ENCODE measurements around the gene PGAP6. TPM values are rescaled to one million over a fixed set of nuclear protein-coding genes. Genes with fewer than 3 reads are reported as not detected.
A peak's percentile ranks its signal among the peaks of the same experiment; 100 is the strongest.

Gene PGAP6
- polyA plus RNA-seq, 3 donors from 2014 or later: 16.0 to 35.9 (median 23.7) TPM

GRCh38 chr16:372302-372983 is 9.3 kb downstream of the PGAP6 start:
- Mint-ChIP-seq H3K9me3 (no peaks in the 10 kb centered on the region), H3K27ac (no peak overlapping the region), H3K4me1 (peaks cover 12 to 17% of the 10 kb centered on the region in 2 donors), H3K36me3 (peaks cover 0 to 3% (median 3%) of the 10 kb centered on the region in 3 donors), H3K4me3 (no peak overlapping the region), H3K27me3 (ENCODE audit: low read depth in 3 of 3) (peaks cover 0 to 3% (median 0%) of the 10 kb centered on the region in 3 donors)
- no peak for DNase-seq

GRCh38 chr16:371515-372301 is 10.1 kb downstream of the PGAP6 start:
- H3K27ac Mint-ChIP-seq: peak overlapping the region in 2 of 6 donors; percentile 53 to 80
- no peak for DNase-seq
- H3K4me3 Mint-ChIP-seq: no peak overlapping the region
- H3K9me3 Mint-ChIP-seq: no peaks in the 10 kb centered on the region
- H3K36me3 Mint-ChIP-seq: peaks cover 0 to 9% (median 7%) of the 10 kb centered on the region in 3 donors
- peaks cover 0 to 3% (median 0%) of the 10 kb centered on the region in 3 donors for H3K27me3 Mint-ChIP-seq (ENCODE audit: low read depth in 3 of 3)
- H3K4me1 Mint-ChIP-seq: peaks cover 12 to 17% of the 10 kb centered on the region in 2 donors

DNA sequence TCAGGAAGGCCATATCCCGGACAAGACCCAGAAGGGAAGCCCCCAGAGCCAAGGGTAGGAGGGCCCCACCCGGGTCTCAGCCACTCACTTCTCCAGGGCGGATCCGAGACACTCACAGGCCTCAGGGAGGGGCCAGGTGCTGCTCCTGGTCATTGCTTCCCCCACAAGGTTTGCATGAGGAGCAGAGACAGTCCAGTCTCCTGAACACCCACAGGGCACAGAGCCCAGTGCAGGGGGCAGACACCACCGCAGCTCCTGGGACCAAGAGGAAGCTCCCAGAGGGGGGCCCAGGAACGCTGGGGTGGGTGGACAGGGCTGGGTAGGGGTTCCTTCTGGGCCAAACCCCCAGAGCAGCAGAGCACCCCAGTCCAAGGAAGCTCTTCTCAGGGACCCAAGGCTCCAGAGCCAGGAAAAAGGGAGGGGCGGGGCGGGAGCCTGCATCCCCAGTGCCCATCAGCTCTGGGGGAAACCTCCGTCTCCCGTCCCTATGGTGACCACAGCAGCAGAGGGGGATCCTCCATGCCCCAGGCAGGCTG is 10.7 kb downstream of the PGAP6 start:
- peak overlapping the region; percentile 80 to 94 (median 86) for H3K27ac Mint-ChIP-seq
- H3K27me3 Mint-ChIP-seq (ENCODE audit: low read depth in 3 of 3): peaks cover 0 to 3% (median 0%) of the 10 kb centered on the region in 3 donors
- peak overlapping the region; percentile 85 to 95 (median 89) for H3K4me3 Mint-ChIP-seq
- no peak for DNase-seq
- peaks cover 0 to 10% (median 7%) of the 10 kb centered on the region in 3 donors for H3K36me3 Mint-ChIP-seq
- H3K4me1 Mint-ChIP-seq: peaks cover 12 to 17% of the 10 kb centered on the region in 2 donors
- H3K9me3 Mint-ChIP-seq: no peaks in the 10 kb centered on the region

- H3K27ac Mint-ChIP-seq: peak within 1 kb of the TSS; percentile 80 to 94 (median 86)
- H3K27me3 Mint-ChIP-seq (ENCODE audit: low read depth in 3 of 3): peaks cover 0 to 3% (median 0%) of the 10 kb centered on the region in 3 donors
- H3K36me3 Mint-ChIP-seq: peaks cover 0 to 10% (median 7%) of the 10 kb centered on the region in 3 donors
- H3K4me1 Mint-ChIP-seq: peaks cover 12 to 17% of the 10 kb centered on the region in 2 donors
- peak within 1 kb of the TSS; percentile 85 to 95 (median 89) for H3K4me3 Mint-ChIP-seq
- peak; percentile 88 to 92 (median 91) for DNase-seq
- H3K9me3 Mint-ChIP-seq: no peaks in the 10 kb centered on the region
Observed at GRCh38 chr16:370443-370842, 11.3 kb downstream of the PGAP6 start, which contains the start of gene MRPL28. TSS of gene MRPL28 (minus strand) at chr16:370538. CDS start at chr16:370218, 320 bp downstream.

DNA sequence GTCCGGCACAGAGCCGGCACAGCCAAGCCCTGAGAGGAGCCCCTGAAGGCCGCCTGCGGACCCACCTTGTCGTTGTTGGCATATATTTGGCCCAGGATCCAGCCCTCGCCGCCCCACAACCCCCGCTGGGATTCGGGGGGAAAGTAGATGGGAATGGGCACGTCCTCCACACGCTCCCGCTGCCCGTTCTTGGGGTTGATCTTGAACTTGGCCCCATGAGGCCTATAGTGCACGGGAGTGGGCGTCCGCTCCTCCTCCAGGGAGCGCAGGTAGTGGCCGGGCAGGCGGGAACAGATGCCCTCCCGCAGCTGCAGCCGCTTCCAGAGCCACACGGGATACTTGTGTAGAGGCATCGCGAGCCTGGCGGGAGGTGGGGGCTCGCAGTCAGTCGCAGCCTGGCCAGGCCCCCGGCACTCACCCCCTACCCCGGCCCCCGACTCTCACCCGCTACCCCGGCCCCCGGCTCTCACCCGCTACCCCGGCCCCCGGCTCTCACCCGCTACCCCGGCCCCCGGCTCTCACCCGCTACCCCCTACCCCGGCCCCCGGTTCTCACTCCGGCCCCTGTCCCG is 11.8 kb downstream of the PGAP6 start:
- H3K27me3 Mint-ChIP-seq (ENCODE audit: low read depth in 3 of 3): peaks cover 0 to 3% (median 0%) of the 10 kb centered on the region in 3 donors
- peak overlapping the region; percentile 21 to 88 (median 73) for H3K4me3 Mint-ChIP-seq
- peak overlapping the region in 1 of 6 donors; percentile 88 for H3K27ac Mint-ChIP-seq
- peaks cover 0 to 10% (median 7%) of the 10 kb centered on the region in 3 donors for H3K36me3 Mint-ChIP-seq
- H3K4me1 Mint-ChIP-seq: peaks cover 12 to 17% of the 10 kb centered on the region in 2 donors
- H3K9me3 Mint-ChIP-seq: no peaks in the 10 kb centered on the region
- no peak for DNase-seq

- H3K36me3 Mint-ChIP-seq: peaks cover 0 to 10% (median 7%) of the 10 kb centered on the region in 3 donors
- no peaks in the 10 kb centered on the region for H3K9me3 Mint-ChIP-seq
- H3K27me3 Mint-ChIP-seq (ENCODE audit: low read depth in 3 of 3): peaks cover 0 to 3% (median 0%) of the 10 kb centered on the region in 3 donors
- H3K27ac Mint-ChIP-seq: no peak overlapping the region
- peaks cover 12 to 17% of the 10 kb centered on the region in 2 donors for H3K4me1 Mint-ChIP-seq
- peak overlapping the region; percentile 48 to 73 (median 60) for H3K4me3 Mint-ChIP-seq
- no peak for DNase-seq
Observed at GRCh38 chr16:369275-369865, 12.4 kb downstream of the PGAP6 start.

GRCh38 chr16:368388-369158 is 13.2 kb downstream of the PGAP6 start:
- Mint-ChIP-seq H3K27me3 (ENCODE audit: low read depth in 3 of 3) (peaks cover 0 to 3% (median 0%) of the 10 kb centered on the region in 3 donors), H3K4me1 (peaks cover 12 to 17% of the 10 kb centered on the region in 2 donors), H3K36me3 (peaks cover 0 to 10% (median 7%) of the 10 kb centered on the region in 3 donors), H3K4me3 (peak overlapping the region in 2 of 5 donors; percentile 60 to 69), H3K9me3 (no peaks in the 10 kb centered on the region), H3K27ac (no peak overlapping the region)
- DNase-seq: no peak

GRCh38 chr16:367333-367903 is 14.4 kb downstream of the PGAP6 start:
- DNase-seq: no peak
- no peaks in the 10 kb centered on the region for H3K9me3 Mint-ChIP-seq
- peak overlapping the region in 1 of 6 donors; percentile 66 for H3K27ac Mint-ChIP-seq
- peak overlapping the region in 1 of 5 donors; percentile 11 for H3K4me3 Mint-ChIP-seq
- peaks cover 13 to 17% of the 10 kb centered on the region in 2 donors for H3K4me1 Mint-ChIP-seq
- H3K27me3 Mint-ChIP-seq (ENCODE audit: low read depth in 3 of 3): peaks cover 1 to 2% (median 2%) of the 10 kb centered on the region in 3 donors
- peaks cover 0 to 10% (median 7%) of the 10 kb centered on the region in 3 donors for H3K36me3 Mint-ChIP-seq

DNA sequence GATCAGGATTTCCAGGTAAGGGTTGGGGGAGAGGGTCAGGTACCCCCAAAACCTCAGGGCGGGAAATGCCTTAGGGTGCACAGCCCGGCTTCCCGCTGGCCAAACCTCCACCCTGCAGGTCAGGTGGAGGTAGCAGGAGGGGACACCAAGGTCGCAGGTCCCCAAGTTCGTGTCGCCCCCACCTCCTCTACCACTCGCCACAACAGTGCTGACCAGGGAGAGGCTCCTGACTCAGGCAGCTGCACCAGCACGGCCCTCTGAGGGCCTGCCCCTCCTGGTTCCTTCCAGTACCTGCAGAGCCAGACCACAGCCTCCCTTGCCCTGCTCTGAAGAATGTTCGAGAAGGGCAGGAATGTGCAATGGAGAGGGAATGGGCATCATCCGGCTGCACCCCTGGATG is 15.3 kb downstream of the PGAP6 start:
- Mint-ChIP-seq H3K27ac (no peak overlapping the region), H3K9me3 (no peaks in the 10 kb centered on the region), H3K4me1 (peaks cover 18 to 19% of the 10 kb centered on the region in 2 donors), H3K27me3 (ENCODE audit: low read depth in 3 of 3) (peaks cover 1 to 3% (median 2%) of the 10 kb centered on the region in 3 donors), H3K4me3 (no peak overlapping the region), H3K36me3 (peaks cover 0 to 10% (median 7%) of the 10 kb centered on the region in 3 donors)
- no peak for DNase-seq

DNA sequence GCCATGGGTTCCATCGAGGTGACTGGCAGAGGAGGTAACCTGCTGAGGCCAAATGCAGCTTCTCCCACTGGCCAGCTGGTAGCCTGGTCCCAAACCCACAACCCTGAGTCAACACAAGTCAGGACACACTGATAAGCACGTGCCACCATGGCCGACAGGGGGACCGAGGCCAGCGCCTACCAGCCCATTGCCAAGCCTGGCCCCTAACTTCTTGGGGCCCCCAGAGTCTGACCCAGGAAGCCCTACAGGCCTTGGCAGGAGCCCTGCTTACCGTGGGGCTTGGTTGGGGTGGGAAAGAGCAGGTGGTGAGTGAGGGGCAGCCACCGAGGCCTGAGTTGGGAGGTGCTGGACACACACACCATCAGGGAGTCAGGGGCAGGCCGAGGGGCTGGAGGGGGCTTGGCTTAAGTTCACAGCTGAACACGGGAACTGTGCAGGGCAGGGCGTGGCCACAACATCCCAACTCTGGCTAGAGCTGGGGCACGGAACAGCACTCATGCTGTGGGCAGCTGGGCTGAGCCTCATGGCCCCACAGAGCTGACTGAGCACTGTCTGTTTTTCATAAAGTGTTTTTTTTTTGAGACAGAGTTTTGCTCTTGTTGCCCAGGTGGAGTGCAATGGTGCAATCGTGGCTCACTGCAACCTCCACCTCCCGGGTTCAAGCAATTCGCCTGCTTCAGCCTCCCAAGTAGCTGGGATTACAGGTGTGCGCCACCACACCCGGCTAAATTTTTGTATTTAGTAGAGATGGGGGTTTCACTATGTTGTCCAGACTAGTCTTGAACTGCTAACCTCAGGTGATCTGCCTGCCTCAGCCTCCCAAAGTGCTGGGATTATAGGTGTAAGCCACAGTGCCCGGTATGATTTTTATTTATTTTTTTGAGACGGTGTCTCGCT is 16.9 kb downstream of the PGAP6 start:
- Mint-ChIP-seq H3K36me3 (peaks cover 0 to 7% (median 4%) of the 10 kb centered on the region in 3 donors), H3K27me3 (ENCODE audit: low read depth in 3 of 3) (peaks cover 1 to 3% (median 2%) of the 10 kb centered on the region in 3 donors), H3K9me3 (no peaks in the 10 kb centered on the region), H3K4me3 (no peak overlapping the region), H3K27ac (no peak overlapping the region), H3K4me1 (peaks cover 9% of the 10 kb centered on the region in 2 donors)
- DNase-seq: no peak

GRCh38 chr16:363766-364490 is 17.9 kb downstream of the PGAP6 start:
- H3K27me3 Mint-ChIP-seq (ENCODE audit: low read depth in 3 of 3): peaks cover 1 to 3% (median 2%) of the 10 kb centered on the region in 3 donors

More at GRCh38 chr16:363766-364490, 17.9 kb downstream of the PGAP6 start:
- no peak for DNase-seq
- Mint-ChIP-seq H3K36me3 (peaks cover 0 to 7% (median 4%) of the 10 kb centered on the region in 3 donors), H3K9me3 (no peaks in the 10 kb centered on the region), H3K4me1 (peaks cover 5 to 7% of the 10 kb centered on the region in 2 donors), H3K27ac (no peak overlapping the region), H3K4me3 (no peak overlapping the region)
